Putamen (tissue), 1 donor: ENCODE measurements around the gene PGGHG.
"Not testable (repeated sequence)": the region's sequence is repeated elsewhere in the genome, so short reads cannot be mapped to it uniquely, and the experiment has no call there.

Experiments
- DNase-seq: peaks from one replicate; pipeline ENCODE4 v3.0.0-alpha.2; 2016; ENCODE audit warnings: low spot score

The PGGHG gene

DNA sequence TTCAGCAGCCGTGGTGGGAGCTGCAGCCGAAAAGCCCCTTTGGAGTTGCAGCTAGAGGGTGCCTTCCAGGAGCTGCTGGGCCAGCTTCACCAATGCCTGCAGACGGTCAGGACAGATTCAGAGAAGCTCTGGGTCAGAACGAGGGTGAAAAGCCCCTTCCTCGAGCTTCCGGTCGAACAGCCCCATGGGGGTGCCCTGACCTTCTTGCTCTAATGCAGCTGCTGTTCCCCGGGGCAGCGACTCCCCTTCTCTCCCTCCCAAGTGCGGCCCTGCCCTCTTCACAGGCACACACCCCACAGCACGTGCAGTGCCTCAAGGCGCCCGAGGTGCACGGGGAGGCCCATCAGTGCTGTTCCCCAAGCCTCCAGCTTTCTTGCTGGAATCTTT, 41.4 kb downstream of the PGGHG start:
- DNase-seq: no peak

- no peak for DNase-seq
Observed at GRCh38 chr11:330694-331357, 41.9 kb downstream of the PGGHG start.

GRCh38 chr11:331358-332060, 42.6 kb downstream of the PGGHG start:
- DNase-seq: no peak

DNA sequence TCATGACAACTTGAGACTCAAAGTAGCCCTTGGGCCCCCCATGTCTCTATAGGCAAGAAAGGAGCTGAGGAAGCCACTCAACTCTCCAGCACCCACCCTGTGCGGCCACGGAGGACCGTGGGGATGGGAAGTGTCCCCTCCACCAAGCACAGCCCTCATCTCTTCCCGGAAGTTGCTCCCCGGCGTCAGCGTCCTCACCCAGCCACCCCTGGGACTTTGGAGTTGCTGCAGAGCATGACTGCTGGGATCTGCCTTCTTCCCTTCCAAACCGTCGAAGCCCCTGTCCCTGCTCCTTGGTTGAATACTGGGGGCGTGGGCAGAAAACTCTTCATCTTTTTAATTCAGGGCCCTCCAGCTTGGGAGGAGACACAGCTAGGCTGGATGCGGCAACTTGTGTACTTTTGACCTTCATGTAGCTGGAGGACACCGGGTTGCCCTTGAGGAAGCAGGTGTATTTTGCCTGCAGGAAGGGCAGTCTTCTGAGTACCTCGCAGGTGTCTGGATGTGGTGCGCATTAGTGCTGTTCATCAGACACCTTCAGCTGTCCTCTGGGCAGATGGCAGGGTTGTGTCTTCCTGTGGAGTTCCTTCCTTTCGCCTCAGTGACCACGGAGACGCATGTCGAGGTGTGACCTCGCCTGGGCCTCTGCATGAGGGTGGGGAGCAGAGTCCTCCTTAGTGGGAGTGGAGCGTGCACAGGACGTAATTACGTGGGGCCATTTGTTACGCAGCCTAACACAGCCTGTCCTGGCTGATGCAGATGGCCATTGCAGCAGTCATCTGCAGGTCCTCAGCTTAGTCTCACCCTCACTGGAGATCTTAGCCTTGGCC, 43.9 kb downstream of the PGGHG start:
- DNase-seq: no peak

DNA sequence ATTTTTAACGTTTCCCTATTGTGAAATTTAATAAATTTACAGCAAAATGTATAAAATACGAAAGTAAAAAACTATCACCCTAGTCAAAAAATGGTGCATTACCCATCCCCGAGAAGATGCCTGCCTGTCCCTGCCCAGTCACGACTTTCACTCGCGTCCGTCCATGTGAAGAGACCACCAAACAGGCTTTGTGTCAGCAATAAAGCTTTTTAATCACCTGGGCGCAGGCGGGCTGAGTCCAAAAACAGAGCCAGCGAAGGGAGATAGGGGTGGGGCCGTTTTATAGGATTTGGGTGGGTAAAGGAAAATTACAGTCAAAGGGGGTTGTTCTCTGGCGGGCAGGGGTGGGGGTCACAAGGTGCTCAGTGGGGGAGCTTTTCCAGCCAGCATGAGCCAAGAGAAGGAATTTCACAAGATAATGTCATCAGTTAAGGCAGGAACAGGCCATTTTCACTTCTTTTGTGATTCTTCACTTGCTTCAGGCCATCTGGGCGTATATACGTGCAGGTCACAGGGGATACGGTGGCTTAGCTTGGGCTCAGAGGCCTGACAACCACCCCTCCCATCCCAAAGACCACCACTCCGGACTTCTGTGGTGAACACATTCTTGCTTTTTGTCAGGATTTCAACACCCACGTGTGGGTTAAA, 44.8 kb downstream of the PGGHG start:
- DNase-seq: not testable (repeated sequence)

DNA sequence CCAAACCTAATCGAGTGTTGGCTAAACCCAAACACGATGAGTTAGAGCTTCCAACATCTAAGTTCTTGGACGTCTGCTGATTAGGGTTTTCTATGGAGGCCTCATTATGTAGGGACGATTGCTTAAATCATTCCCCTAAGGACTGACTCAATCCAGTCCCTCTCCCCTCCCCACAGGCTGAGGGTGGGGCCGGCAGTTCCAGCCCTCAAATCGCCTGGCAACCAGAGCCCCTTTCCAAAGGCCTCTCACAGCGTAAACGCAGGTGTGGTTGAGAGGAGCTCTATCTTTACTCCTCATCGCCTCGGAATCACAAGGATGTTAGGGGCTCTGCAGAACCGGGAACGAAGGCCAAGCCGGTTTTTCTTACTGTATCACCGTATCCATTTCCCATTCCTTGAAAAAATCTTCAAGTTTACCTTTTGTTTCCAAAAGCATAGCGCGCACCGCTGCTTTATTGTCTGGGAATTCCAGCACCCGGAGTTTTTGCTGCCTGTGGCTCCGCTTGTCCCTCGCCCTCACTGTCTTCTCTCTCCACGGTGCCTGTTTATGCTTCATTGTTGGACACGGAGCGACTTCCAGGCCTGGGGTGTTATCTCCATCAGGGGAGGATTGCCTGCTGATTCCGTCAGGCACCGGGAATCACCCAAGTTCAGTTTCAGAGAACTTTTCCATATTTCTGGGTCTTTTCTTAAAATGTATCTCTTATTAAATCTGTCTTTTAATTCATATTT, 45.5 kb downstream of the PGGHG start:
- DNase-seq: no peak

DNA sequence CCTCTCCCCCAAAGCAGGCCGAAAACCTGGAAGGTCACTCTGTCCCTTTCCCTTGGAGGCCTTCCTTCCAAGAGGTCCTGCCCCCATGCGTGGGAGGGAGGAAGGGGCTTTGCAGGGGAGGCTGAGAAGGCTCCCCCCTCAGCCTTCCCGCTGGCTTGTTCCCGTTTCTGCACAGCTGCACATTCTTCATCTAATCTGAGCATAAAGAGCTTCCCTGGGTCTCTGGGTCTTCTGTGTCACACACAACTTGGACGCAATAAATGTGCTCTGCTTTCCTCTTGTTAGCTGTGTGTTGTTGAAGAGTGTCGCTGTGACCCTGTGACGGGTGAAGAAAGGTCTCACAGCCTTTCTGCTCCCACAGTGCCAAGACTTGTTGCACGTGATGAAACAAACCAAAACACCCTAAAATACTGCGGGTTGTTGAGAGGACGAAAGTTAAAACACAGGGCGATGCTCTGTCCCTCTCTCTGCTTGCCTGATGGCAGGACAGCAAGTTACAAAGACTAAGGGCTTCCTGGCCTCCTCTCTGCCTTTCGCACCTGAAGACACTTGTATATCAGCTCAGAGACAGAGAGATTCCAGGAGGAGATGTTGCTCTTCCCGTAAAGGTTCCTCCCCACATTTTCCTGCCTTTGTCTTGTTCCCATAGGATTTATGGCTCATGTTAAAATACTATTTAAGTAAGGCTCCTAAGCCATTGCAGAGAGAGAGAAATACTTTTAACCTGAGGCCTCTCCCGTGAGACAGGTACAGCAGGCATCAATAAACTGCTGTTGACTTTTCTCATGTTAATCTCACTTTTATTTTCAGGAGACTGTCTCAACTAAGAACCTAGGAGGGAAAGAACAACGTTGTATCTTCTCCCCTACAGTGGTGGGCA, 47.1 kb downstream of the PGGHG start:
- DNase-seq: peak; percentile 42

- DNase-seq: no peak
Observed at GRCh38 chr11:336659-337198, 47.8 kb downstream of the PGGHG start.

- no peak for DNase-seq
Observed at GRCh38 chr11:337711-338110, 48.8 kb downstream of the PGGHG start.

DNA sequence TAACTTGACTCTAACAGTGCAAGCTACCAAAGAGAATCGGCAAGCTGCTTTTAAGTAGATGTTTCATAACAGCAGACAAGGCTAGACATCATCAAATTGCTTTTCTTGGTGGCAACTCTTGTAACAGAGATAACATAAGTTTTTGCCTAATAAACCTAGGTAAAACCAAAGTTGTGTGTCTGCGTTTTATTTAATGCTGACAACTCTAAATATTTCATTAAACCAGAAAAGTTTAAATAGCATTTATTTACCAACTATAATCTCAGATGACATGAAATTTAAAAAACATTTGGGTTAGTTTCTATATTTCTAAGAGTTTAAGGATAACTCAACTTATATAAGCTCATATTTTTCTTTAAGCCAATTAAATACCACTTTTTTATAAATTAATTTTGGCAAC, 51.0 kb downstream of the PGGHG start:
- DNase-seq: no peak

GRCh38 chr11:340539-341512, 51.9 kb downstream of the PGGHG start:
- no peak for DNase-seq

- DNase-seq: no peak
Observed at GRCh38 chr11:342328-342727, 53.4 kb downstream of the PGGHG start.

- no peak for DNase-seq
Observed at GRCh38 chr11:344836-345578, 56.1 kb downstream of the PGGHG start.
